T-helper 1 cell (primary cell): Measurements from ENCODE around the gene WDR49.
"Not testable (repeated sequence)": the region's sequence is repeated elsewhere in the genome, so short reads cannot be mapped to it uniquely, and the experiment has no call there.

ENCODE experiments used
- DNase-seq, 5 donors: peaks; one replicate each; pipeline ENCODE4 v3.0.0-alpha.2; 2012 to 2020
- total RNA-seq, 4 donors: gene quantifications; one replicate each; lab custom pipeline; 2026; lab: John Stamatoyannopoulos, UW

The WDR49 gene
- 0 to 0.47 (median 0.34) reads per million in 4 donors for total RNA-seq

DNA sequence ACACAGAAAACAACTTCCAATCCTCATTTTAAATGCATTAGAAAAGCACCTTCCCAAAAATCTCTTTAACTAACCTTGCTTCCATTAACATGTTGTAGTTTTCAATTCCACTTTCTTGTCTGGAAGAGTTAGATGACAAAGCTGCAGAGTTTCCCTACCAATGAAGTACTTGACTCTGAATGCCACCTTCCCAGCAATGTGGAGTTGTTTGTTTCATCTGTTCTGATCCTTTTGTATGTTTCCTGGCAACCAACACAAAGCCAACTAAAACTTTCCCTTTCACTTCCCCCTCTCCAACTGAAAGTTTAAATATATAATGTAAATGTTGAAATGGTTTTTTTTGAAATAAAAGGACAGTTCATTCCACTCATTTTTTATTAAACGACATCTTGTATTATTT, at the start of gene WDR49:
Gene WDR49, minus strand, starts transcription at position 183 of the 400 bp plus-strand sequence. CDS start 517 bp downstream, outside the sequence.
- DNase-seq, result no peak

DNA sequence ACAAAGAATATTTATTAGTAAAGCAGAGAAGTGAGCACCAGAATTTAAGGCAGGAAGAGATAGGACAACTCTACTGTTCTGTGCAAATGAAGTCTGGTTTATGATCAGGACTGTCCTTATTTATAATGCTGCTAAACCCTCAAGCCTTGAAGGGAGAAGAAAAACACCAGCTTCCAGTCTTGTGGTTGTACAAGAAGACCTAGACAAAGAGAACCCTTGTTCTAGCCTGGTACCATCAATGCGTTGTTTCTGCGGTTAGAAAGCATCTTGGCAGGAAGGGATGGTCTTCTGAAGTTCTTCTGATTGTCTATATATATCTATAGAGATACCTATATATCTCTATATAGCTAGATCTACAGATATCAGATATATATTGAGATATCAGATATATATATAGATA, 47.2 kb upstream of the WDR49 start:
- no peak for DNase-seq

- no peak for DNase-seq
These were observed 46.3 kb upstream of the WDR49 start for GRCh38 chr3:167700046-167700445.

DNA sequence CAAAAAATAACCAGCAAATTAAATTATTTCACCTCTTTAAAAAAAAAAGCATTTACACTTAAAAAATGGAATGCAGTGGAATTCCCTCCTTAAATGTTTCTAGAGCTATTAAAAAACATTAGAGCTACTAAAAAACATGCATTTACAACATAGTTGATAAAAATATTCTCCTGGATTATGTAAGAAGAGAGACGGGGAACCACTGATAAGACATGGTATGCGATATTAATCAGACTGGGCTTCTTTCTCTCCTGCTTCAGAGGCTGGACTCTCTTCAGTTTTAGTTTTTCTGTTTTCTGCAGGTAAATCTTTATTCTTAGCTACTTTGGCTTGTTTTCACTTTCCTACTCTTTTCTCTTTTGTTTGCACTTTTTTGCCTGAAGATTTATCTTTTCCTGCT, 40.4 kb upstream of the WDR49 start:
- DNase-seq, result no peak

DNA sequence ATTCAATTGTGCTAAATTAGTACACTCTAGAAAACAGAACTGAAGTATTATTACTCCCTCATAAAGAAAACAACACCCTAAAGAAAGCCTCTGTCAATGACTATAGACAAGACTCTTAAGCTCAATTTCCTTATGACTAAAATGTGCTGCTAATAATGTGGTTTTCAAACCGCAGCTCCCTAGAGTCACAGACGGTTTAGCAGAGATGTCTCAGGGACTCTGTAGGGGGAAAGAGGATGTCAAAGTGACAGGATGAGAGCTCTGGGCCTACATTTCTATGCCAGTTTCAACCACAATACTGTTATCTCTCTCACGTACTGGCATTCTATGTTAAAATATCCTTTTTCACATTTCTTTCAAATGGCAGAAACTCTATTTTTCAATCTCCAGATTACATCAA, 37.6 kb upstream of the WDR49 start:
- peak in 2 of 5 donors; percentile 3 to 86 for DNase-seq

DNA sequence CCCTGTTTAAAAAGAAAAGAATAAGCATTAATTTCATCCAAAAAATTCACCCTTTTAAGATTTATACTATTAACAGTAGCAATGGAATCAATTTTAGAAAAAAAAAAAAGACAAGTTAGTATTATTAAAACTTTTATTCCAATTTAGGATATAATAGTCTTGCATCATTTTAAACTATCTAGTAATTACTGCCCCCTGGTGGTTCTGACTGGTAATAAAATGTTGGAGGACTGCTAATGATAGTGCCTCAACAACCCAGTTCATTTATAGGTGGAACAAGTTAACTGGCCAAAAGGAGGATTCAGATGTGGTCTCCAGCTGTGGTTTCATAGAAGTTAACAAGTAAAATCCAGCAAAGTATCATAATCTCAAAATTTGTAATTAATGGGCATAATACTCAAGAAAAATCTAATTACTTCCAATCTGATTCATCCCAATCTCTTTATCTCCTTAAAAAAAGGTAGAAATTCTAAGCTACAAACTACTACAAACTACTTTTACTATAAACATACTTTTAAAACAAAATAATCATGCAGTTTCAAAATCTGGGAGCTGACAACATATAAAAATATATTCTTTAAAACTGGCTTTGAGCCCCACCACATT, 30.7 kb upstream of the WDR49 start:
- DNase-seq, result peak in 4 of 5 donors; percentile 2 to 52 (median 42)

DNA sequence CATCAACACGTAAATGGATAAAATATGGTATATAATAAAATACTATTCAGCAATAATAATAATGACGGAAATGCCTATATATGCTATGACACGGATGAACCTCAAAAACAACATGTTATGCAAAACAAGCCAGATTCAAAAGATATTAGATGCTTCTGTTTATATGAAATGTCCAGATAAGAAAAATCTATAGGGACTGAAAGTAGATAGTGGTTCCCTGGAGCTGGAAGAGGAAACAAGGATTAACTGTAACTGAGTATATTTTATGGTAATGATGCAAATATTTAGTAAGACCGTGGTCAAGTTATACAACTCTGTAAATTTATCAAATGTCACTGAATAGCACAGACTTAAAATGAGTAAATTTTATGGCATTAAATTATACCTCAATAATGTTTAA, 25.8 kb upstream of the WDR49 start:
- no peak for DNase-seq

DNA sequence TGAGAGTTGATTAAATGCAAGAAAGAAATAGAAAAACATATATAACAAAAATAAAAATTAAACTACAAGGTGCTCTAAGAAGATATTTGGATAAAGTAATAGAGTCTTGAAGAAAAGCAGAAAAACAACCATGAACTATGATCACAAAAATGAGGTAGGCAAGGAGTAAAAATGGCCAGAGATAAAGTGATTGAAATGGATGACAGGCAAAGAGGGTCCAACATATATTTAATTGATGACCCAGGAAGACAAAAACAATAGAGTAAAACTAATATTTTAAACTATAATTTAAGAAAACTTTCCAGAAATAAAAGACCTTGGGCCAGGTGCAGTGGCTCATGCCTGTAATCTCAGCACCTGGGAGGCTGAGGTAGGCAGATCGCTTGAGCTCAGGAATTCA, 22.1 kb upstream of the WDR49 start:
- no peak for DNase-seq

GRCh38 chr3:167673221-167673620, 19.5 kb upstream of the WDR49 start:
- no peak for DNase-seq

- no peak for DNase-seq
These were observed 18.2 kb upstream of the WDR49 start for GRCh38 chr3:167671878-167672427.

DNA sequence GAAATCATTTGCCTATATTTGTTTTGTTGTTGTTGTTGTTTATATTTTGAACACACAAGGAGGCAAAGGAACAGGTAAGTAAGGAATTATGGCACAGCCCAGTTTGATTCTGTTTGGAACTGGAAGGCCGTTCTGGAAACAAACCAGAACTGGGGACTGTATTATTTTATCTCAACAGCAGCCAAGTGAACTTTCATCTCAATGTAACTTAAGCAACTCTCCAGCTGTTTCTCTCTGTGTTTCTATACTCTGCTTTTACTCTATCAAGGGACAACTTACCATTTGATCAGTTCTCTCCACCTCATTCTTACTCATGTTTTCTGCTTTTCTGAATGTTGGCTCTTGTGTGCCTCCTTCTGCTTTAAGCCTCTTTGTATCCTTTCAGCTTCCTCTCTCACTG, 16.0 kb upstream of the WDR49 start:
- no peak for DNase-seq

DNA sequence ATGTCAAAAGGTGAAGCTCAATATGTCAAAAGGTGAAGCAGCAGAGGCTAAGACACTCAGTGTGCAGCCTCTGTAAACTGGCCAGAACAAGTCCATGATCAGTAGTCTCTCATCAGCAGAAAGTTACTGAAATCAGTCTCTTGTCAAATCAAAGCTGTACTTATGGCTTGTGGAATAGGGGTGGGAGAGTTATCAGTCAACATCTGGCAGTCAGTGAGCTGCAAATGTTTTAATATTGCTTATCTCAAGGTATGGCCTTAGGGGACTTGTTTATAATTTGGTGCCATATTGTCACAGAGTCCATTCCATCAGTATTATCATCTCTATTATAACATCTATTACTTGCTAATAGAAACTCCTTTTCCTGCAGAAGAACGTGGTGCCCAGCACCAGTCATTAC, 14.9 kb upstream of the WDR49 start:
- DNase-seq, result no peak

DNA sequence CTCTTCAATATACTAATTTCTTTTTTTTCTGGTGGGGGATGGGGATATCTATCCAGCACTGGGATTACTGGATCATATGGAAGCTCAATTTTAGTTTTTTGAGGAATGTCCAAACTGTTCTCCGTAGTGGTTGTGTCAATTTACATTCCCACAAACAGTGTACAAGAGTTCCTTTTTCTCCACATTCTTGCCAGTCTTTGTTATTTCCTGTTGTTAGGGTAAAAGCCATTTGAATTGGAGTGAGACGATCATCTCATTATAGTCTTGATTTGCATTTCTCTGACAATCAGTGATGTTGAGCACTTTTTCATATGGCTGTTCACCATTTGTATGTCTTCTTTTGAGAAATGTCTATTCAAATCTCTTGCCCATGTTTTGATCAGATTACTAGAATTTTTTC, 12.8 kb upstream of the WDR49 start:
- DNase-seq, result no peak

DNA sequence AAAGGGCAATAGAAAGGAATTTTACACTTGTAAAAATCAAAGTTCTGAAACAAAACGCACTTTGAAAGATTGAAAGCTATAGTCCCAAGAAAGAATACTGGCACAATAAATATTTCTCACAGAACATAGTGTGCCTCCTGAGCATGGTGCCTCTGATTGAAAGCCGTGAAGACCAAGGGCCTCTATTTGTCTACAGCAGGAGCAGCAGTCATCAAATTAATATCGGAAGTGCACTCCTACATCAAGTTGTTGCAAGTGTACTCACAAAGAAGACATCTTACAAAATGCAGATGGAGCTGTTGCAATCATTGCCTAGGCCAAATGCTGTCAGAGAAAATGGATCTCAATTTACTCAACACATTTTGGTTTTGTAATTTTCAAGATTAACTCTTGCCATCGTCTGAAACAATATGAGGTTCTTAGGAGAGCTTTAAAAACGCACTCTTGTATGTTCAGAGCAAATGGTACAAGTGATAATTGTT, 9.2 kb upstream of the WDR49 start:
- no peak for DNase-seq

- DNase-seq, result no peak
These were observed 4.0 kb upstream of the WDR49 start for GRCh38 chr3:167657684-167658225.

DNA sequence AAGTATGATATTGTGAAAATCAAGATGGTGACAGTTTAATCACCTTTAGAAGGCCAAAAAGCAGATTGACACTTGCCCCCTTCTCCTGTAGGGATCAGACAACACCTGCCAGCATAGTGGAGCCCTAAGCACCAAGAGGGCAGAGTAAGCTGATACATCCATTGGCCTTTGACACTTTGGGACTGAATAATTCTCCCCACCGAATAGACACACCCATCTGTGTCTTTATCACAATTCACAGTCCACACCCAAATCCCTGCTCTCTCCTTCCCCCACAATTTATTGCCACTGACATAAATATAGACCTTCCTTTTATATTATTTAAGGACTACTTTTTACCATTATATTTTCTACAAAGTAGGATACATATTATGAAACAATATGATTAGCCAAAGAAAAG, 3.1 kb upstream of the WDR49 start:
- DNase-seq, result no peak

- no peak for DNase-seq
These were observed 587 bp downstream of the WDR49 start for GRCh38 chr3:167653155-167653554.

- DNase-seq, result no peak
These were observed 1.9 kb downstream of the WDR49 start for GRCh38 chr3:167651826-167652225.

- no peak for DNase-seq
These were observed 3.3 kb downstream of the WDR49 start for GRCh38 chr3:167650459-167650858.

GRCh38 chr3:167649746-167650145, 4.0 kb downstream of the WDR49 start:
- no peak for DNase-seq

DNA sequence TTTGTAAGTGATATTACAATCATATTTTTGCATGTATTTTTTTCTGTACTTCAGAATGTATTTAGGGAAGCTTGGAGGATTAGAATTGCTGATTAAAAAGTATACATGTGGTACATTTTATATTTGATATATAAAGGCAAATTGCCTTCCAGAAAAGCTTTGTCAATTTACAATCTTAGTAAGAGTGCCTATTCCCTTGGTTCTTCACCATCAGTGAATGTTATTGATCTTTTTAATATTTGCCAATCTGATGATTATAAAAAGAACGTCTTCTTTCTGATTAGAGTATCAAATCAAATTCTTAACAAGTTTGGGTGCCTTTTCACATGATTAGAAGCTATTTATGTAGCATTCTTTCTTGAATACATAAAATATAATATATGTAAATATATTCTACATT, 9.1 kb downstream of the WDR49 start:
- DNase-seq, result no peak

DNA sequence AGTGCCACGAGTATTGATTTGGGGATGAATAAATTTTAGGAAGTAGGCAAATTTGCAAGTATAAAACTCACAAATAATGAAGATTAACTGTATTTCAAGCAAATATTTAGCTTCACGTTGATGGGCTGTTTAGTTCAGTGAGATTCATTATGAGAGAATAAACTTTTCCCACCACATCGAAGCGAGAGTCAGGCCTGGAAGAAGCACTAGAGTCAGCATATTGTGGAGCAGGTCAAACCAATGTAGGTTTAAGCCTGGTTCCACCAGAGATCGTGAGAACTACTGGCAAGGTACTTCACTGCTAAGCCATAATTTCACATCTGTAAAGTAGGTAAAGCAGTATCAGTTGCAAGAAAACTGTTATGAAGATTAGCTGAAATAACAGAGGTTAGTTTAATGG, 22.3 kb downstream of the WDR49 start:
- no peak for DNase-seq

GRCh38 chr3:167626490-167626889, 27.3 kb downstream of the WDR49 start:
- DNase-seq, result no peak

GRCh38 chr3:167615030-167615429, 38.7 kb downstream of the WDR49 start:
- no peak for DNase-seq

DNA sequence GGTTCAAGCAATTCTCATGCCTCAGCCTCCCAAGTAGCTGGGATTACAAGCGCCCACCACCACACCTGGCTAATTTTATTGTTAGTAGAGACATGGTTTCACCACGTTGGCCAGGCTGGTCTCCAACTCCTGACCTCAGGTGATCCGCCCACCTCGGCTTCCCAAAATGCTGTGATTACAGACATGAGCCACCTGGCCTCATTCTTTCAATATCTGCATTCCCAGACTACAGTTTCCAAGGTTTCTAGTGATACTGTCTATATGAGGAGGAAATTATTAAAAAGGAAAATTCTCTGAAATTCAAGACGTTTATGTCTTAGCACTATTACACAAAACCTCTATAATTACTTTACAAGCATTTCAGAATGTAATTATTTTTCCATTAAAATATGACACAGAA, 39.5 kb downstream of the WDR49 start:
- DNase-seq, result not testable (repeated sequence)
